ENCODE results near the gene MAPK1. TPM values are rescaled to one million over a fixed set of nuclear protein-coding genes. Genes with fewer than 3 reads are reported as not detected.

The MAPK1 gene
- total and polyA plus RNA-seq, 9 of the 15 experiments (the other 6 are each of a cell fraction or from before 2014, with no cell fraction given), result 46.3 to 575 (median 283) TPM

GRCh38 chr22:21712751-21713427 is 154.6 kb downstream of the MAPK1 start:
- H3K9me1 ChIP-seq (ENCODE audit: control insufficient read depth, insufficient read depth, low read length), result no peaks in the 10 kb centered on the region
- H3K9ac ChIP-seq (ENCODE audit: insufficient read depth in 1 of 2, low read depth in 2 of 2, low read length in 2 of 2), result peak overlapping the region in 1 of 2 experiments; percentile 5; a peak in 1 of 4 replicates
- intact Hi-C loops (cut with micrococcal nuclease), result loop anchor here (1.0 to 5.0 kb wide), 12 partner anchors 14 to 489 kb away; partner anchors contain the start of gene PPM1F
- peaks cover 10 to 14% of the 10 kb centered on the region in 2 experiments; a peak in 4 of 5 replicates for H3K4me1 ChIP-seq (replicated peaks in 1 of 2; ENCODE audit: control insufficient read depth in 2 of 2, insufficient read depth in 2 of 2, low read length in 2 of 2)
- H3K27ac ChIP-seq (ENCODE audit: extremely low read depth, low read depth, low read length), result no peak overlapping the region; the same call in 2 of the 3 replicates
- H3K79me2 ChIP-seq (ENCODE audit: control insufficient read depth, insufficient read depth, low read length), result no peaks in the 10 kb centered on the region
- H3K36me3 ChIP-seq (ENCODE audit: control insufficient read depth, insufficient read depth, low read length), result no peaks in the 10 kb centered on the region
- POLR2A ChIA-PET, result interaction anchor here (0.6 to 2.6 kb wide), 8 partner anchors 12 to 225 kb away, joined by 3 to 12 read pairs (median 3); partner anchors contain the start of gene SDF2L1
- FAIRE-seq (peak; percentile 98), ATAC-seq (peak; percentile 96), DNase-seq (ENCODE audit: extremely low read depth in 1 of 4, low spot score in 3 of 4) (peak; percentile 99)
- in situ Hi-C loops (cut with MboI), result loop anchor here (5.0 kb wide), 1 partner anchor 234 kb away; no protein-coding TSS in a partner anchor
- peaks cover 36% of the 10 kb centered on the region for H4K20me1 ChIP-seq (replicated peaks; ENCODE audit: control insufficient read depth, insufficient read depth, low read length)
- CTCF ChIA-PET (ENCODE audit: low intra/inter-chr PET ratio), result interaction anchor here (0.5 to 12.1 kb wide), 32 partner anchors 10 to 272 kb away, joined by 3 to 609 read pairs (median 4); partner anchors contain the start of genes MAPK1, PPM1F and TOP3B
- peak overlapping the region; percentile 79 for H3K4me2 ChIP-seq (ENCODE audit: insufficient read depth, low read length)
- peak overlapping the region; percentile 85 for H2AFZ ChIP-seq (ENCODE audit: low read depth, low read length)
- no peaks in the 10 kb centered on the region for H3K9me3 ChIP-seq (replicated peaks; ENCODE audit: control insufficient read depth, insufficient read depth, low read depth, low read length)
- no TSS peak for BruUV-seq (replicated peaks)
- peaks cover 40 to 69% of the 10 kb centered on the region in 2 experiments for H3K27me3 ChIP-seq (ENCODE audit: control insufficient read depth in 2 of 2, insufficient read depth in 2 of 2, low read length in 2 of 2)
- peak overlapping the region; percentile 5; the same call in 1 of the 2 replicates for H3K4me3 ChIP-seq
- WGBS (ENCODE audit: insufficient coverage, low coverage, missing lambda C conversion rate), result 1% methylated on average over 14 of the region's 14 CpGs
- TF ChIP-seq SREBF1 (IDR thresholded peaks at IDR 0.05; ENCODE audit: borderline replicate concordance, low read depth, low read length) (no peak), BACH1 (tag; IDR thresholded peaks at IDR 0.05) (no peak), ZNF24 (IDR thresholded peaks at IDR 0.05) (no peak), ZNF408 (CRISPR knock-in tag; IDR thresholded peaks at IDR 0.05; ENCODE audit: low read depth) (no peak), ZBTB7A (IDR thresholded peaks at IDR 0.05; ENCODE audit: borderline replicate concordance, control insufficient read depth, low read depth, low read length) (no peak), PYGO2 (tag; IDR thresholded peaks at IDR 0.05) (no peak), LARP7 (IDR thresholded peaks at IDR 0.05) (no peak), HMGN3 (IDR thresholded peaks at IDR 0.05; ENCODE audit: borderline replicate concordance, extremely low read depth, insufficient read length, low read depth, low read length) (no peak), HSF4 (CRISPR knock-in tag; IDR thresholded peaks at IDR 0.05; ENCODE audit: borderline replicate concordance) (no peak), NCOA2 (IDR thresholded peaks at IDR 0.05; ENCODE audit: partially characterized antibody in 2 of 2) (no peak), RBM25 (IDR thresholded peaks at IDR 0.05; ENCODE audit: low read depth, low read length, severe bottlenecking) (no peak), ATF4 (CRISPR knock-in tag; IDR thresholded peaks at IDR 0.05) (no peak), ZNF165 (CRISPR knock-in tag; IDR thresholded peaks at IDR 0.05; ENCODE audit: borderline replicate concordance) (no peak), RBM15 (IDR thresholded peaks at IDR 0.05; ENCODE audit: insufficient read depth, low read length) (no peak)
- TF ChIP-seq, protein P1, sequence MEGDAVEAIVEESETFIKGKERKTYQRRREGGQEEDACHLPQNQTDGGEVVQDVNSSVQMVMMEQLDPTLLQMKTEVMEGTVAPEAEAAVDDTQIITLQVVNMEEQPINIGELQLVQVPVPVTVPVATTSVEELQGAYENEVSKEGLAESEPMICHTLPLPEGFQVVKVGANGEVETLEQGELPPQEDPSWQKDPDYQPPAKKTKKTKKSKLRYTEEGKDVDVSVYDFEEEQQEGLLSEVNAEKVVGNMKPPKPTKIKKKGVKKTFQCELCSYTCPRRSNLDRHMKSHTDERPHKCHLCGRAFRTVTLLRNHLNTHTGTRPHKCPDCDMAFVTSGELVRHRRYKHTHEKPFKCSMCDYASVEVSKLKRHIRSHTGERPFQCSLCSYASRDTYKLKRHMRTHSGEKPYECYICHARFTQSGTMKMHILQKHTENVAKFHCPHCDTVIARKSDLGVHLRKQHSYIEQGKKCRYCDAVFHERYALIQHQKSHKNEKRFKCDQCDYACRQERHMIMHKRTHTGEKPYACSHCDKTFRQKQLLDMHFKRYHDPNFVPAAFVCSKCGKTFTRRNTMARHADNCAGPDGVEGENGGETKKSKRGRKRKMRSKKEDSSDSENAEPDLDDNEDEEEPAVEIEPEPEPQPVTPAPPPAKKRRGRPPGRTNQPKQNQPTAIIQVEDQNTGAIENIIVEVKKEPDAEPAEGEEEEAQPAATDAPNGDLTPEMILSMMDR (IDR thresholded peaks at IDR 0.05 in 2 of 3, conservative IDR thresholded peaks at IDR 0.05 in 1 of 3; ENCODE audit: insufficient read depth in 2 of 3, low read depth in 1 of 3, low read length in 3 of 3), result peak in 1 of 3 experiments; percentile 98; a peak in 2 of 6 replicates
